ENCODE results near the gene PAF1.

- TF ChIP-seq POLR2A (IDR thresholded peaks at IDR 0.05): no peak
- no peak for TF ChIP-seq CTCF (IDR thresholded peaks at IDR 0.05)
Observed at GRCh38 chr19:39413272-39413910, 22.5 kb upstream of the PAF1 start.
